Sigmoid colon (tissue), 7 donors: ENCODE measurements around the gene KRT3. TPM values are rescaled to one million over a fixed set of nuclear protein-coding genes. Genes with fewer than 3 reads are reported as not detected.

ENCODE experiments used
- DNase-seq: peaks from one replicate; pipeline ENCODE4 v3.0.0-alpha.2; 2019
- H3K27ac ChIP-seq, 4 donors: fragments of 200-600 bp; sonication (generic); one replicate each; pipeline ENCODE4 v1.5.1; 2016 to 2019; ENCODE audit warnings: mild to moderate bottlenecking in 1 of 4
- H3K27me3 ChIP-seq, 3 donors: fragments of 200-600 bp; sonication (generic); one replicate each; pipeline ENCODE4 v1.5.1; 2019; ENCODE audit warnings: mild to moderate bottlenecking in 1 of 3
- H3K36me3 ChIP-seq, 4 donors: fragments of 200-600 bp; sonication (generic); one replicate each; pipeline ENCODE4 v1.5.1; 2016 to 2019
- H3K4me1 ChIP-seq, 4 donors: fragments of 200-600 bp; sonication (generic); one replicate each; pipeline ENCODE4 v1.5.1; 2017 to 2019
- H3K4me3 ChIP-seq, 4 donors: fragments of 200-600 bp; sonication (generic); one replicate each; pipeline ENCODE4 v1.5.1; 2017 to 2019; ENCODE audit warnings: mild to moderate bottlenecking in 2 of 4, moderate library complexity in 1 of 4
- H3K9me3 ChIP-seq, 4 donors: fragments of 200-600 bp in 3 of 4; sonication (generic) in 3 of 4; one replicate each; pipeline versions ENCODE4 v1.5.1 to v1.6.1; 2013 to 2019
- CTCF ChIP-seq, 4 experiments: fragments of 450-650 bp in 3 of 4; fragments of 200-600 bp in 1 of 4; IDR thresholded peaks; one replicate each; pipeline ENCODE4 v1.5.1; 2016 to 2019; ENCODE audit warnings: antibody characterized with exemption in 4 of 4, mild to moderate bottlenecking in 3 of 4, moderate library complexity in 2 of 4
- EP300 ChIP-seq, 4 donors: sonication (generic); formaldehyde crosslinking; IDR thresholded peaks; one replicate each; pipeline ENCODE4 v1.6.1; 2017; ENCODE audit warnings: antibody characterized with exemption in 4 of 4
- POLR2A ChIP-seq, 2 donors: fragments of 450-650 bp; IDR thresholded peaks; one replicate each; pipeline ENCODE4 v1.6.1; 2016; ENCODE audit warnings: antibody characterized with exemption in 2 of 2, mild to moderate bottlenecking in 2 of 2, moderate library complexity in 2 of 2
- POLR2AphosphoS5 ChIP-seq, 4 donors: sonication (generic); formaldehyde crosslinking; IDR thresholded peaks; one replicate each; pipeline ENCODE4 v1.6.1; 2017; ENCODE audit warnings: antibody characterized with exemption in 4 of 4
- WGBS, 2 donors: extraction: QIAGEN DNeasy Blood & Tissue Kit; methylation state at CpG; one replicate each; pipeline ENCODE4 v1.1.7; 2013; 5-methylcytosine and 5-hydroxymethylcytosine counted together
- intact Hi-C: fragments of 100-400 bp; cut with DNase I; formaldehyde crosslinking; loops from one replicate; pipeline ENCODE4 v1.15.1; 2023
- polyA plus RNA-seq, 3 donors: library from polyadenylated mRNA; stranded (reverse); fragments of 200-250 nt; gene quantifications; one replicate each; pipeline ENCODE4 v1.2.3, GENCODE V29; 2013
- total RNA-seq, 4 donors: library from RNA; depleted of rRNA; stranded (reverse); fragments of >200 nt; gene quantifications; one replicate each; pipeline ENCODE4 v1.1.0, GENCODE V29; 2016
- donor health status: healthy with polysubstance abuse.
- donor health status: Bipolar disorder and iron deficiency.
- donor health status: healthy.

KRT3 gene
- total and polyA plus RNA-seq, 7 donors, result not detected

GRCh38 chr12:52781399-52782082 lies 14.4 kb downstream of the KRT3 start:
- Histone ChIP-seq H3K4me1 (no peaks in the 10 kb centered on the region), H3K4me3 (no peak overlapping the region), H3K27ac (no peak overlapping the region), H3K9me3 (no peaks in the 10 kb centered on the region), H3K36me3 (no peaks in the 10 kb centered on the region), H3K27me3 (peaks cover 0 to 14% (median 0%) of the 10 kb centered on the region in 3 donors)
- no peak for TF ChIP-seq POLR2AphosphoS5 (IDR thresholded peaks at IDR 0.05)
- TF ChIP-seq CTCF (IDR thresholded peaks at IDR 0.05), result no peak
- no peak for DNase-seq
- intact Hi-C loops, result no loop called here
- WGBS, 2 donors, result 63 to 87% methylated on average over 4 of the region's 4 CpGs

GRCh38 chr12:52779914-52780313 lies 16.0 kb downstream of the KRT3 start:
- 91 to 93% methylated on average over 6 of the region's 6 CpGs for WGBS, 2 donors
- intact Hi-C loops, result no loop called here
- H3K4me3 ChIP-seq, result no peak overlapping the region
- TF ChIP-seq POLR2A (IDR thresholded peaks at IDR 0.05) (no peak), POLR2AphosphoS5 (IDR thresholded peaks at IDR 0.05) (no peak), CTCF (IDR thresholded peaks at IDR 0.05) (no peak), EP300 (IDR thresholded peaks at IDR 0.05) (no peak)
- H3K27me3 ChIP-seq, result peaks cover 0 to 6% (median 0%) of the 10 kb centered on the region in 3 donors
- H3K9me3 ChIP-seq, result no peaks in the 10 kb centered on the region
- no peaks in the 10 kb centered on the region for H3K4me1 ChIP-seq
- no peak overlapping the region for H3K27ac ChIP-seq
- H3K36me3 ChIP-seq, result no peaks in the 10 kb centered on the region
- DNase-seq, result no peak

- H3K9me3 ChIP-seq, result no peaks in the 10 kb centered on the region
- 89 to 92% methylated on average over 2 of the region's 2 CpGs for WGBS, 2 donors
- no peak overlapping the region for H3K4me3 ChIP-seq
- H3K27ac ChIP-seq, result no peak overlapping the region
- no peak for DNase-seq
- H3K4me1 ChIP-seq, result no peaks in the 10 kb centered on the region
- no peaks in the 10 kb centered on the region for H3K36me3 ChIP-seq
- H3K27me3 ChIP-seq, result no peaks in the 10 kb centered on the region
- intact Hi-C loops, result no loop called here
- TF ChIP-seq EP300 (IDR thresholded peaks at IDR 0.05) (no peak), POLR2A (IDR thresholded peaks at IDR 0.05) (no peak), POLR2AphosphoS5 (IDR thresholded peaks at IDR 0.05) (no peak), CTCF (IDR thresholded peaks at IDR 0.05) (no peak)
These were observed 17.1 kb downstream of the KRT3 start for GRCh38 chr12:52778833-52779232.

- no peaks in the 10 kb centered on the region for H3K9me3 ChIP-seq
- no peaks in the 10 kb centered on the region for H3K36me3 ChIP-seq
- TF ChIP-seq EP300 (IDR thresholded peaks at IDR 0.05) (no peak), POLR2A (IDR thresholded peaks at IDR 0.05) (no peak), POLR2AphosphoS5 (IDR thresholded peaks at IDR 0.05) (no peak), CTCF (IDR thresholded peaks at IDR 0.05) (no peak)
- 92% methylated on average over 4 of the region's 4 CpGs for WGBS, 2 donors
- H3K27ac ChIP-seq, result no peak overlapping the region
- no peaks in the 10 kb centered on the region for H3K27me3 ChIP-seq
- no peak for DNase-seq
- intact Hi-C loops, result no loop called here
- no peaks in the 10 kb centered on the region for H3K4me1 ChIP-seq
- no peak overlapping the region for H3K4me3 ChIP-seq
These were observed 18.4 kb downstream of the KRT3 start for GRCh38 chr12:52777566-52777965.

- H3K4me1 ChIP-seq, result no peaks in the 10 kb centered on the region
- no peaks in the 10 kb centered on the region for H3K36me3 ChIP-seq
- H3K9me3 ChIP-seq, result no peaks in the 10 kb centered on the region
- no peak within 1 kb of the TSS for H3K27ac ChIP-seq
- TF ChIP-seq POLR2AphosphoS5 (IDR thresholded peaks at IDR 0.05) (no peak), CTCF (IDR thresholded peaks at IDR 0.05) (no peak), EP300 (IDR thresholded peaks at IDR 0.05) (no peak), POLR2A (IDR thresholded peaks at IDR 0.05) (no peak)
- intact Hi-C loops, result no loop called here
- no peaks in the 10 kb centered on the region for H3K27me3 ChIP-seq
- no peak within 1 kb of the TSS for H3K4me3 ChIP-seq
- 88 to 89% methylated on average over 8 of the region's 8 CpGs for WGBS, 2 donors
- no peak for DNase-seq
These were observed 19.0 kb downstream of the KRT3 start, which contains the start of gene KRT76 for GRCh38 chr12:52776913-52777395. Gene KRT76, minus strand, starts transcription at chr12:52777345. Its CDS starts 54 bp downstream, at chr12:52777291.
